Glutamatergic neuron (in vitro differentiated cells): ENCODE data around the gene ZNF423. TPM values are rescaled to one million over a fixed set of nuclear protein-coding genes. Genes with fewer than 3 reads are reported as not detected.

Experiments
- DNase-seq: peaks from one replicate; pipeline ENCODE4 v3.0.0; 2022
- H3K27ac Mint-ChIP-seq: one replicate; pipeline ENCODE4 v1.8.0; 2020; ENCODE audit warnings: mild to moderate bottlenecking, mixed read lengths, inconsistent platforms; ENCODE audit not compliant: unreplicated experiment
- H3K27me3 Mint-ChIP-seq: one replicate; pipeline ENCODE4 v1.8.0; 2020; ENCODE audit warnings: mild to moderate bottlenecking, moderate library complexity, mixed read lengths, inconsistent platforms; ENCODE audit not compliant: unreplicated experiment
- H3K36me3 Mint-ChIP-seq: one replicate; pipeline ENCODE4 v1.8.0; 2020; ENCODE audit warnings: mild to moderate bottlenecking, mixed read lengths, inconsistent platforms; ENCODE audit not compliant: unreplicated experiment
- H3K4me1 Mint-ChIP-seq: one replicate; pipeline ENCODE4 v1.8.0; 2020; ENCODE audit warnings: mild to moderate bottlenecking, low read depth, mixed read lengths, inconsistent platforms; ENCODE audit not compliant: unreplicated experiment
- H3K4me3 Mint-ChIP-seq: one replicate; pipeline ENCODE4 v1.8.0; 2020; ENCODE audit warnings: mild to moderate bottlenecking, mixed read lengths, inconsistent platforms; ENCODE audit not compliant: unreplicated experiment
- H3K9me3 Mint-ChIP-seq: one replicate; pipeline ENCODE4 v1.8.0; 2020; ENCODE audit warnings: mild to moderate bottlenecking, moderate library complexity, mixed read lengths, inconsistent platforms; ENCODE audit not compliant: unreplicated experiment
- total RNA-seq: library from RNA; stranded (reverse); fragmentation: NEBNext Ultra II Directional; extraction: Animal tissue kit (Norgen Biotek cat#: 25700); gene quantifications from one replicate; pipeline ENCODE4 v1.2.1, GENCODE V29; 2021; ENCODE audit not compliant: unreplicated experiment
- TF ChIP-seq, protein P1 (sequence below): fragments of 200-600 bp; sonication (generic); IDR thresholded peaks from one replicate; pipeline ENCODE4 v1.5.0; 2021; ENCODE audit not compliant: partially characterized antibody, unreplicated experiment

ZNF423 gene
- total RNA-seq, 1 donor from 2014 or later: 149 TPM

- Mint-ChIP-seq H3K27me3 (peaks cover 12% of the 10 kb centered on the region), H3K4me3 (no peak overlapping the region), H3K9me3 (peaks cover 20% of the 10 kb centered on the region), H3K27ac (peak overlapping the region; percentile 3), H3K4me1 (peaks cover 51% of the 10 kb centered on the region), H3K36me3 (no peaks in the 10 kb centered on the region)
- TF ChIP-seq, protein P1, sequence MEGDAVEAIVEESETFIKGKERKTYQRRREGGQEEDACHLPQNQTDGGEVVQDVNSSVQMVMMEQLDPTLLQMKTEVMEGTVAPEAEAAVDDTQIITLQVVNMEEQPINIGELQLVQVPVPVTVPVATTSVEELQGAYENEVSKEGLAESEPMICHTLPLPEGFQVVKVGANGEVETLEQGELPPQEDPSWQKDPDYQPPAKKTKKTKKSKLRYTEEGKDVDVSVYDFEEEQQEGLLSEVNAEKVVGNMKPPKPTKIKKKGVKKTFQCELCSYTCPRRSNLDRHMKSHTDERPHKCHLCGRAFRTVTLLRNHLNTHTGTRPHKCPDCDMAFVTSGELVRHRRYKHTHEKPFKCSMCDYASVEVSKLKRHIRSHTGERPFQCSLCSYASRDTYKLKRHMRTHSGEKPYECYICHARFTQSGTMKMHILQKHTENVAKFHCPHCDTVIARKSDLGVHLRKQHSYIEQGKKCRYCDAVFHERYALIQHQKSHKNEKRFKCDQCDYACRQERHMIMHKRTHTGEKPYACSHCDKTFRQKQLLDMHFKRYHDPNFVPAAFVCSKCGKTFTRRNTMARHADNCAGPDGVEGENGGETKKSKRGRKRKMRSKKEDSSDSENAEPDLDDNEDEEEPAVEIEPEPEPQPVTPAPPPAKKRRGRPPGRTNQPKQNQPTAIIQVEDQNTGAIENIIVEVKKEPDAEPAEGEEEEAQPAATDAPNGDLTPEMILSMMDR: no peak
- no peak for DNase-seq
These were observed 256.6 kb downstream of the ZNF423 start for GRCh38 chr16:49599281-49599680.

DNA sequence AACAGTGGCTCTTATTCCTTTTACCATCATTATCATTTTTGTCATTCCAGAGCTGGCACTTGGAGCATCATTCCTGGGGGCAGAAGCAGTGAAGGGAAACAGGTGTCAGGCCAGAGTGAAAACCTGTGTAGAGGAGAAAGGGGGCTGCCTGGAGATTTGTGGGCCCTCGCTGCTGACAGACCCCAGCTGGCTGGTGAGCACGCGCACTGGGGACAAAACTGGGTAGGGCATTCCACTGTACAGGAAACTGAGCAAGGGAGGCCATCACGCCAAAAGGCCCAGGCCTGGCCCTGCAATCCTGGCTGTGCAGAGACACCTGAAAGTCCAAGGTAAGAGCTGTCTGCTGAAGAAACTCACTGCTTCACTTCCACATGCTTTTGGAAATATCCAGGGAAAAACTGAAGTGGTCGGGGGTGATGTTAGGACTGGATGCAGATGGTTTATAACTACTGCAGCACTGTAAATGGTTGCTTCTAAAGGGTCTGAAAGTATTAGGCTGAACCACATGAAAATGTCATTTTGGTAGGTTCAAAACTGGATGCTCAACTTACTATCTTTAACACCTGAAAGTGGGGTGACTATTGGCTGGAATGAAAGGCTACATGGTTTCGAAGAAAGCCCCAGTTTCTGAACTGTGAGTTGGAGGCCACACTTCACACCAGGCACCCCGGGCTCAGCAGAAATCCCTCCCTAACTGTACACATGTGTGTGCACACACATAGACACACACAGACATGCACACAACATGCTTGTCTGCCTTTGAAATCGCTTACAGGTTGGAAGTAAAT is 257.3 kb downstream of the ZNF423 start:
- H3K4me1 Mint-ChIP-seq: peaks cover 49% of the 10 kb centered on the region
- peaks cover 12% of the 10 kb centered on the region for H3K27me3 Mint-ChIP-seq
- H3K9me3 Mint-ChIP-seq: peaks cover 22% of the 10 kb centered on the region
- TF ChIP-seq, protein P1: no peak
- no peaks in the 10 kb centered on the region for H3K36me3 Mint-ChIP-seq
- H3K27ac Mint-ChIP-seq: peak overlapping the region; percentile 26
- no peak for DNase-seq
- H3K4me3 Mint-ChIP-seq: no peak overlapping the region

DNA sequence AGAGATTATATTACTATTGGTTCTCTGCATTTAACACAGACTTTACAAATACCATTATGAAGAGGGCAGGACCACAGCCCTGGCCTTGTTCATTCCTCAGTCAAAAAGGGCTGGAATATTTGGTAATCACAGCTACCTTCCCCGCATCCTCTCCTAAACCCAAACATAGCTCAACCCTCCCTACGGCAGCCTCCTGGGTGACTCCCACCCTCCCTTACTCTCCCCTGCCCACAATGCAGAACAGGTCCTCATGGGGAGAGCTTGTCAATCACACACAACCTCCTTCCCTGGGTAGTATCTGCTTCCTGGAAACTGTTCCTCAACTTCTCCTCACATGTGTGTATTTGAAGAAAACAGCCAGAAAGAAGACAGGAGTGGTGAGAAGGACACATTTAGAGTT is 258.1 kb downstream of the ZNF423 start:
- no peak for DNase-seq
- TF ChIP-seq, protein P1: no peak
- Mint-ChIP-seq H3K36me3 (no peaks in the 10 kb centered on the region), H3K27ac (peak overlapping the region; percentile 41), H3K9me3 (peaks cover 23% of the 10 kb centered on the region), H3K27me3 (peaks cover 12% of the 10 kb centered on the region), H3K4me3 (peak overlapping the region; percentile 43), H3K4me1 (peaks cover 51% of the 10 kb centered on the region)

DNA sequence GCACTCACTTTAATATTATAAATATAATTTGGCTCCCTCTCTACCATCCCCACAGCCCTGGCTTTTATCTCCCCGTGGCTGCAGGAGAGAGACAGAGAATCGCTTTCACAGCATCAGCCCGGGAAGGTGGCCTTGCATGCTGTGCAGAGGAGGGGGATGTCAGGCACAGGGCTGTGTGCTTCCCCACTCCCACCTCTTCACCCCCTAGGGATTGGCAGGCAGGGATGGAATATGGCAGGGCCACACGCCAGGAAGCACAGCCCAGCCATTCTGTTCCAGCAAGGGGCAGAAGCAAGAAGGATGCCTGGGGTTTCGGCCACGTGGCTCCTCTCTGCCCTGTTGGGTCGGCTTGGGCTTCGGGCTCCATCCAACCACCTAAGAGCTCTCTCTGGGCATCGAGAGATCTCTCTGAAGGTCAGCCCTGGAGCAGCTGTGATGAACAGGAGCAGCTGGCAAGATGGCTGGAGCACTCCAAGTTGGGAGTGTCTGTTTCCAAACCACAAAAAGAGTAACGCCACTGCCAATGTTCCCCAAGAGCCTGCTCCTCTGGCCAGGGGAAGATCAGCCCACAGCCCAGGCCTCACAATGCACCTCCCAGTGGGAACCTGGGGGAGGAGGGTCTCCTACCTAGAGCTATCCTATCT is 259.1 kb downstream of the ZNF423 start:
- peaks cover 59% of the 10 kb centered on the region for H3K4me1 Mint-ChIP-seq
- no peaks in the 10 kb centered on the region for H3K36me3 Mint-ChIP-seq
- no peak overlapping the region for H3K4me3 Mint-ChIP-seq
- H3K27me3 Mint-ChIP-seq: peaks cover 14% of the 10 kb centered on the region
- H3K27ac Mint-ChIP-seq: peak overlapping the region; percentile 84
- DNase-seq: peak; percentile 57
- peaks cover 22% of the 10 kb centered on the region for H3K9me3 Mint-ChIP-seq
- TF ChIP-seq, protein P1: no peak

- TF ChIP-seq, protein P1: no peak
- H3K36me3 Mint-ChIP-seq: no peaks in the 10 kb centered on the region
- H3K4me1 Mint-ChIP-seq: peaks cover 60% of the 10 kb centered on the region
- H3K27me3 Mint-ChIP-seq: peaks cover 13% of the 10 kb centered on the region
- no peak for DNase-seq
- H3K4me3 Mint-ChIP-seq: peak overlapping the region; percentile 58
- H3K9me3 Mint-ChIP-seq: peaks cover 20% of the 10 kb centered on the region
- H3K27ac Mint-ChIP-seq: peak overlapping the region; percentile 85
These were observed 259.8 kb downstream of the ZNF423 start for GRCh38 chr16:49596068-49596467.
